Loucy (cell line): ENCODE measurements around the gene DHX32.

Experiments
- H2AFZ ChIP-seq: fragments of 200-600 bp; sonication (generic); 2 replicates; pipeline ENCODE4 v1.6.0; 2016; ENCODE audit warnings: antibody characterized with exemption, mild to moderate bottlenecking, low read length, moderate library complexity
- H3F3A ChIP-seq: fragments of 200-600 bp; 2 replicates; pipeline ENCODE4 v1.6.0; 2016; ENCODE audit warnings: antibody characterized with exemption, low read depth, mild to moderate bottlenecking
- H3K27me3 ChIP-seq: fragments of 200-600 bp; sonication (generic); 2 replicates; pipeline ENCODE4 v1.6.1; 2014; ENCODE audit warnings: low read length, mild to moderate bottlenecking; ENCODE audit not compliant: insufficient read depth, poor library complexity, severe bottlenecking
- H3K36me3 ChIP-seq: fragments of 200-600 bp; sonication (generic); 2 replicates; pipeline ENCODE4 v1.6.1; 2016; ENCODE audit warnings: low read length; ENCODE audit not compliant: insufficient read depth
- H3K4me1 ChIP-seq: fragments of 200-600 bp; sonication (generic); 2 replicates; pipeline ENCODE4 v1.5.1; 2014; ENCODE audit warnings: low read length, mild to moderate bottlenecking; ENCODE audit not compliant: insufficient read depth, poor library complexity, severe bottlenecking
- H3K4me2 ChIP-seq: fragments of 200-600 bp; sonication (generic); 2 replicates; pipeline ENCODE4 v1.6.0; 2014; ENCODE audit warnings: antibody characterized with exemption, low read length, low read depth, mild to moderate bottlenecking; ENCODE audit not compliant: poor library complexity, severe bottlenecking
- H3K4me3 ChIP-seq: fragments of 200-600 bp; sonication (generic); 2 replicates; pipeline ENCODE4 v1.5.1; 2014; ENCODE audit warnings: low read length, mild to moderate bottlenecking, mixed read lengths; ENCODE audit not compliant: poor library complexity, severe bottlenecking
- H3K79me2 ChIP-seq: fragments of 200-600 bp; sonication (generic); 2 replicates; pipeline ENCODE4 v1.6.1; 2014; ENCODE audit warnings: low read length; ENCODE audit not compliant: insufficient read depth
- H3K9ac ChIP-seq: fragments of 200-600 bp; sonication (generic); 2 replicates; pipeline ENCODE4 v1.6.0; 2014; ENCODE audit warnings: mild to moderate bottlenecking, low read depth, low read length, moderate library complexity; ENCODE audit not compliant: poor library complexity, severe bottlenecking
- H3K9me2 ChIP-seq: fragments of 200-600 bp; sonication (generic); replicated peaks from 2 replicates; pipeline ENCODE4 v1.6.1; 2016; ENCODE audit warnings: low read depth, low read length, mixed read lengths
- H3K9me3 ChIP-seq: fragments of 200-600 bp; sonication (generic); 2 replicates; pipeline ENCODE4 v1.6.1; 2014; ENCODE audit warnings: mild to moderate bottlenecking, antibody characterized with exemption, low read length, low read depth; ENCODE audit not compliant: insufficient read depth
- H4K20me1 ChIP-seq: fragments of 200-600 bp; sonication (generic); 2 replicates; pipeline ENCODE4 v1.6.0; 2014; ENCODE audit warnings: antibody characterized with exemption, low read length, mild to moderate bottlenecking; ENCODE audit not compliant: insufficient read depth, poor library complexity, severe bottlenecking
- EZH2phosphoT487 ChIP-seq: fragments of 200-600 bp; IDR thresholded peaks from 2 replicates; pipeline ENCODE4 v1.6.1; 2018; ENCODE audit warnings: antibody characterized with exemption, mild to moderate bottlenecking, moderate library complexity, borderline replicate concordance
- TF ChIP-seq, protein P1 (sequence below): fragments of 200-600 bp; sonication (generic); conservative IDR thresholded peaks from 2 replicates; pipeline ENCODE4 v1.5.1; 2014; ENCODE audit warnings: mild to moderate bottlenecking, antibody characterized with exemption, low read length

Gene DHX32

DNA sequence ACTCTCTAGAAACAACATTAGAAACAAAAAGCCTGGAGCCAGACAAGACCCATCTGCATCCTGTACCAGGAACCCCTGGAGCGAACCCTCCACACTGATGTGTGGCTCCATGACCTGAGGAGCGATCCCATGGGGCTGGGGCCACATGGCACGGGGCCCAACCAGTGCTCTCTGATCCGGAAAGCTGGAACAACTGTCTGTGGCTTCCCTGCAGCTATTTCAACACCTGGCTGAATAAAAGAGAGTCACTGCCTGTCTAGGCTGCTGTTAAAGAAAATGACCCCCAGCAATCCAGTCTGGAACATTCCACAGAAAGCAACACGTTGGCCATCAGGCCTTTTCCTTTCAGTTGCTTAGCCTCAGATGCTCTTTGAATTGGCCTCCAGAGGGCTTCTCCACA is 79.0 kb downstream of the DHX32 start:
- no peaks in the 10 kb centered on the region for H3K36me3 ChIP-seq
- TF ChIP-seq EZH2phosphoT487 = no peak
- TF ChIP-seq, protein P1, sequence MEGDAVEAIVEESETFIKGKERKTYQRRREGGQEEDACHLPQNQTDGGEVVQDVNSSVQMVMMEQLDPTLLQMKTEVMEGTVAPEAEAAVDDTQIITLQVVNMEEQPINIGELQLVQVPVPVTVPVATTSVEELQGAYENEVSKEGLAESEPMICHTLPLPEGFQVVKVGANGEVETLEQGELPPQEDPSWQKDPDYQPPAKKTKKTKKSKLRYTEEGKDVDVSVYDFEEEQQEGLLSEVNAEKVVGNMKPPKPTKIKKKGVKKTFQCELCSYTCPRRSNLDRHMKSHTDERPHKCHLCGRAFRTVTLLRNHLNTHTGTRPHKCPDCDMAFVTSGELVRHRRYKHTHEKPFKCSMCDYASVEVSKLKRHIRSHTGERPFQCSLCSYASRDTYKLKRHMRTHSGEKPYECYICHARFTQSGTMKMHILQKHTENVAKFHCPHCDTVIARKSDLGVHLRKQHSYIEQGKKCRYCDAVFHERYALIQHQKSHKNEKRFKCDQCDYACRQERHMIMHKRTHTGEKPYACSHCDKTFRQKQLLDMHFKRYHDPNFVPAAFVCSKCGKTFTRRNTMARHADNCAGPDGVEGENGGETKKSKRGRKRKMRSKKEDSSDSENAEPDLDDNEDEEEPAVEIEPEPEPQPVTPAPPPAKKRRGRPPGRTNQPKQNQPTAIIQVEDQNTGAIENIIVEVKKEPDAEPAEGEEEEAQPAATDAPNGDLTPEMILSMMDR = no peak
- H3K9me2 ChIP-seq = no peaks in the 10 kb centered on the region
- H3K4me2 ChIP-seq = no peak overlapping the region
- no peaks in the 10 kb centered on the region for H3F3A ChIP-seq
- H3K4me3 ChIP-seq = no peak overlapping the region
- H3K4me1 ChIP-seq = no peaks in the 10 kb centered on the region
- no peak overlapping the region for H2AFZ ChIP-seq
- H3K79me2 ChIP-seq = no peaks in the 10 kb centered on the region
- H4K20me1 ChIP-seq = no peaks in the 10 kb centered on the region
- H3K27me3 ChIP-seq = no peaks in the 10 kb centered on the region
- no peaks in the 10 kb centered on the region for H3K9me3 ChIP-seq
- no peak overlapping the region for H3K9ac ChIP-seq

GRCh38 chr10:125801574-125801973 is 79.5 kb downstream of the DHX32 start:
- no peak overlapping the region for H3K4me3 ChIP-seq
- no peak overlapping the region for H3K4me2 ChIP-seq
- no peaks in the 10 kb centered on the region for H3K27me3 ChIP-seq
- no peaks in the 10 kb centered on the region for H3K79me2 ChIP-seq
- no peaks in the 10 kb centered on the region for H3K36me3 ChIP-seq
- no peak overlapping the region for H3K9ac ChIP-seq
- H3K4me1 ChIP-seq = no peaks in the 10 kb centered on the region
- no peaks in the 10 kb centered on the region for H3F3A ChIP-seq
- H2AFZ ChIP-seq = no peak overlapping the region
- no peaks in the 10 kb centered on the region for H3K9me2 ChIP-seq
- TF ChIP-seq, protein P1 = no peak
- TF ChIP-seq EZH2phosphoT487 = no peak
- H4K20me1 ChIP-seq = no peaks in the 10 kb centered on the region
- no peaks in the 10 kb centered on the region for H3K9me3 ChIP-seq

GRCh38 chr10:125799451-125800182 is 81.5 kb downstream of the DHX32 start:
- no peaks in the 10 kb centered on the region for H3K9me2 ChIP-seq
- peaks cover 5% of the 10 kb centered on the region for H3K4me1 ChIP-seq
- H3K27me3 ChIP-seq = no peaks in the 10 kb centered on the region
- H3F3A ChIP-seq = no peaks in the 10 kb centered on the region
- no peaks in the 10 kb centered on the region for H3K79me2 ChIP-seq
- TF ChIP-seq, protein P1 = no peak
- TF ChIP-seq EZH2phosphoT487 = no peak
- H4K20me1 ChIP-seq = no peaks in the 10 kb centered on the region
- H3K36me3 ChIP-seq = no peaks in the 10 kb centered on the region
- no peak overlapping the region for H3K9ac ChIP-seq
- H2AFZ ChIP-seq = no peak overlapping the region
- no peak overlapping the region for H3K4me2 ChIP-seq
- no peaks in the 10 kb centered on the region for H3K9me3 ChIP-seq
- H3K4me3 ChIP-seq = no peak overlapping the region
